GM12874 (cell line): ENCODE results near the gene MCRIP2.

ENCODE experiments used
- CTCF ChIP-seq: IDR thresholded peaks from 2 replicates; pipeline ENCODE4 v1.5.1; 2011; ENCODE audit warnings: low read depth, mild to moderate bottlenecking, control low read depth, low read length, moderate library complexity; ENCODE audit not compliant: insufficient read depth

The MCRIP2 gene

DNA sequence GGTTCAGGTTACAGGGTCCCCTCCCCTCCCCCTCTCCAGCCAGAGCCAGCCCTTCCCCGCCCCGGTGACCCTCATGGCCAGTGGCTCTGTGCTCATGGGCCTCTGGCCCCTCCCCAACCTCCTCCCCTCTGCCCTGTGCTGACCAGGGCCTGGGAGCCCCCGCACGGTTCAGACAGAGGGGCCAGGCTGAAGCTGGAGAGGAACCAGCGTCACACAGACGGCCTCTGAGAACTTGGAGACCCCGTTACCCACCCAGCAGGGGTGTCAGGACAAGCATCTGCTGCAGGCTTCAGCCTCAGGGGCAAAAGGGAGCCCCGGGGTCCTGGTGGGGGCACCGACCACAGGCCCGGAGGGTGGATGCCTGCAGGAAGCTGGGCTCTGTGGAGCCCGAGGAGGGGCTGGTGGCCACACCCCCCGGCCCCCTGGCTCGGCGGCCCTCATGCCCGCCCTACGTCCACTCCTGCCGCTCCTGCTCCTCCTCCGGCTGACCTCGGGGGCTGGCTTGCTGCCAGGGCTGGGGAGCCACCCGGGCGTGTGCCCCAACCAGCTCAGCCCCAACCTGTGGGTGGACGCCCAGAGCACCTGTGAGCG lies 10.7 kb upstream of the MCRIP2 start, which contains the start of gene WFIKKN1:
Gene WFIKKN1, plus strand, starts transcription at position 171 of the 591 bp plus-strand sequence. Its CDS starts 269 bp downstream, at position 440.
- TF ChIP-seq CTCF, result no peak

DNA sequence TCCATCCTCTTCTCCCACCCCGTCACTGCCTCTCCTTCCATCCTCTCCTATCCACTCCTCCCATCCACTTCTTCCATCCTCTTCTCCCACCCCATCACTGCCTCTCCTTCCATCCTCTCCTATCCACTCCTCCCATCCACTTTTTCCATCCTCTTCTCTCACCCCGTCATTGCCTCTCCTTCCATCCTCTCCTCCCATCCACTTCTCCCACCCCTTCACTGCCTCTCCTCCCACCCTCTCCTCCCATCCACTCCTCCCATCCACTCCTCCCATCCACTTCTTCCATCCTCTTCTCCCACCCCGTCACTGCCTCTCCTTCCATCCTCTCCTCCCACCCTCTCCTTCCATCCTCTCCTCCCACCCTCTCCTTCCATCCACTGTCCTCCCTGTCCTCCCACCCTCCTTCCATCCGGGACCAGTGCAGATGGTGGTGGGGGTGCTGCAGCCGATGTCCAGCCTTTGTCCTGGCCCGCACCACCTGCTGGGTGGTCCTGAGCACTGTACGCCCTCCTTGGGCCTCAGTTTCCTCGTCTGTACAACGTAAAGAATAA lies 9.7 kb upstream of the MCRIP2 start:
- TF ChIP-seq CTCF, result no peak

DNA sequence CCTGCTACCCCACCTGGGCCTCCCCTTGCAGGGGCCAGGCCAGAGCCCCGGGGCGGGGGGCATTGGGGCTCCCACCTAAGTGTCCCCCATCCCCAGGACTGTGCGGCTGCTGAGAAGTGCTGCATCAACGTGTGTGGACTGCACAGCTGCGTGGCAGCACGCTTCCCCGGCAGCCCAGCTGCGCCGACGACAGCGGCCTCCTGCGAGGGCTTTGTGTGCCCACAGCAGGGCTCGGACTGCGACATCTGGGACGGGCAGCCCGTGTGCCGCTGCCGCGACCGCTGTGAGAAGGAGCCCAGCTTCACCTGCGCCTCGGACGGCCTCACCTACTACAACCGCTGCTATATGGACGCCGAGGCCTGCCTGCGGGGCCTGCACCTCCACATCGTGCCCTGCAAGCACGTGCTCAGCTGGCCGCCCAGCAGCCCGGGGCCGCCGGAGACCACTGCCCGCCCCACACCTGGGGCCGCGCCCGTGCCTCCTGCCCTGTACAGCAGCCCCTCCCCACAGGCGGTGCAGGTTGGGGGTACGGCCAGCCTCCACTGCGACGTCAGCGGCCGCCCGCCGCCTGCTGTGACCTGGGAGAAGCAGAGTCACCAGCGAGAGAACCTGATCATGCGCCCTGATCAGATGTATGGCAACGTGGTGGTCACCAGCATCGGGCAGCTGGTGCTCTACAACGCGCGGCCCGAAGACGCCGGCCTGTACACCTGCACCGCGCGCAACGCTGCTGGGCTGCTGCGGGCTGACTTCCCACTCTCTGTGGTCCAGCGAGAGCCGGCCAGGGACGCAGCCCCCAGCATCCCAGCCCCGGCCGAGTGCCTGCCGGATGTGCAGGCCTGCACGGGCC lies 8.9 kb upstream of the MCRIP2 start:
- TF ChIP-seq CTCF, result no peak

DNA sequence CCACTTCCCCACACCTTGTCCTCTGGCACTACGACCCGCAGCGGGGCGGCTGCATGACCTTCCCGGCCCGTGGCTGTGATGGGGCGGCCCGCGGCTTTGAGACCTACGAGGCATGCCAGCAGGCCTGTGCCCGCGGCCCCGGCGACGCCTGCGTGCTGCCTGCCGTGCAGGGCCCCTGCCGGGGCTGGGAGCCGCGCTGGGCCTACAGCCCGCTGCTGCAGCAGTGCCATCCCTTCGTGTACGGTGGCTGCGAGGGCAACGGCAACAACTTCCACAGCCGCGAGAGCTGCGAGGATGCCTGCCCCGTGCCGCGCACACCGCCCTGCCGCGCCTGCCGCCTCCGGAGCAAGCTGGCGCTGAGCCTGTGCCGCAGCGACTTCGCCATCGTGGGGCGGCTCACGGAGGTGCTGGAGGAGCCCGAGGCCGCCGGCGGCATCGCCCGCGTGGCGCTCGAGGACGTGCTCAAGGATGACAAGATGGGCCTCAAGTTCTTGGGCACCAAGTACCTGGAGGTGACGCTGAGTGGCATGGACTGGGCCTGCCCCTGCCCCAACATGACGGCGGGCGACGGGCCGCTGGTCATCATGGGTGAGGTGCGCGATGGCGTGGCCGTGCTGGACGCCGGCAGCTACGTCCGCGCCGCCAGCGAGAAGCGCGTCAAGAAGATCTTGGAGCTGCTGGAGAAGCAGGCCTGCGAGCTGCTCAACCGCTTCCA lies 8.1 kb upstream of the MCRIP2 start:
- no peak for TF ChIP-seq CTCF

DNA sequence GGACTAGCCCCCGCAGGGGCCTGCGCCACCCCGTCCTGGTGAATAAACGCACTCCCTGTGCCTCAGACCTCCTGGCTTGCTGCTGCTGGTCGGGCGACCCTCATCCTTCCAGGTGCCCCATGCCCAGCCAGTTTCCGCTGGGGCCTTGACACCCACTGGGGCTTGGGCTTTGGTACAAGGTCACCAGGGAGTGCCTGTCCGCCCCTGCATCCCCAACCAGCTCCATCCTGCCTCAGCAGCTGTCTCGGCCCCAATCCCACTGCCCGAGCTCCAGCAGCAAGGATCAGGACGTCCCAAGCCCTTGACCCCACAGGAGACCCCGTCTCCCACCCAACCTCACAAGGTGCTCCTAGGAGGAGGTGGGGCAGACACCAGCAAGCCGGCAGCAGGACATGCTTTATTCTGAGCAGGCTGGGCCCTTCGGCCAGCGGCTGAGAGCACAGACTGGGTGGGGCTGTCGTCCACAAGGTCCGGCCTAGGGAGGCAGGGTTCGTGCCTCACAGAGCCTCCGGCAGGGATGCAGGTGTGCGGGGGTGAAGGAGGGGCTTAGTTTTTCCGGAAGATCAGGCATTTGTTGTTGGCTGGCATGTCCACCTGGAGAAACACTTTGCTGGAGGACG lies 7.5 kb upstream of the MCRIP2 start:
- TF ChIP-seq CTCF, result no peak

- TF ChIP-seq CTCF, result no peak
Observed at GRCh38 chr16:634996-635395, 6.6 kb upstream of the MCRIP2 start.
